ENCODE results near the gene CACNB1.

DNA sequence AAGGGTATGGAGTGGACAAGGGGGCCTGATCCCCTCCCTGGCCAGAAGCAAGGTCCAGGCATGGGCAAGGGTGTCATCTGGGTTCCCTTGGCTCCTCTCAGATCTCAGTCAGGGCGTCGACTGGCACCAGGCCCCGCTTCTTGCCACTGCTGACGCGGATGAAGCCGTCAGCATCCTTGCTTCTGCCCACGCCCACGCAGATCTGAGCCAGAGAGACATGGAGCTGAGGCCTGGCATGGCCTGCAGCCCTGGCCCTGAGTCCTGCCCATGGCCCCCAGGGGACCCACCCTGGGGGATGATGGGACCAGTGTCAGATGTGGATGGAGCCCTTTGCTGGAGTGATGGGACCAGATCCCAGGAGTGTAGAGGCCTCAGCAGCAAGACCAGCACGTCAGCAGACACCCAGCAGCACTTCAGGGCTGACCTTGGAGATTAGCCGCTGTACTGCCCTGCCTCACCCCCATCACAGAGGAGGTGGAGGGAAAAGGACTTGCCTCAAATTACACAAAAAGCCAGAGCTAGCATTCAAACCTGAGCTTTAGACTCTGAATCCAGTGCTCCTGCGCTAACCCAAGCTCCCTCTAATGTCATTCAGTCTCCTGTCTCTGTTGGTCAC is 14.8 kb upstream of the CACNB1 start:
- no peak for TF ChIP-seq POLR2A (IDR thresholded peaks at IDR 0.05)
- TF ChIP-seq, protein P1, sequence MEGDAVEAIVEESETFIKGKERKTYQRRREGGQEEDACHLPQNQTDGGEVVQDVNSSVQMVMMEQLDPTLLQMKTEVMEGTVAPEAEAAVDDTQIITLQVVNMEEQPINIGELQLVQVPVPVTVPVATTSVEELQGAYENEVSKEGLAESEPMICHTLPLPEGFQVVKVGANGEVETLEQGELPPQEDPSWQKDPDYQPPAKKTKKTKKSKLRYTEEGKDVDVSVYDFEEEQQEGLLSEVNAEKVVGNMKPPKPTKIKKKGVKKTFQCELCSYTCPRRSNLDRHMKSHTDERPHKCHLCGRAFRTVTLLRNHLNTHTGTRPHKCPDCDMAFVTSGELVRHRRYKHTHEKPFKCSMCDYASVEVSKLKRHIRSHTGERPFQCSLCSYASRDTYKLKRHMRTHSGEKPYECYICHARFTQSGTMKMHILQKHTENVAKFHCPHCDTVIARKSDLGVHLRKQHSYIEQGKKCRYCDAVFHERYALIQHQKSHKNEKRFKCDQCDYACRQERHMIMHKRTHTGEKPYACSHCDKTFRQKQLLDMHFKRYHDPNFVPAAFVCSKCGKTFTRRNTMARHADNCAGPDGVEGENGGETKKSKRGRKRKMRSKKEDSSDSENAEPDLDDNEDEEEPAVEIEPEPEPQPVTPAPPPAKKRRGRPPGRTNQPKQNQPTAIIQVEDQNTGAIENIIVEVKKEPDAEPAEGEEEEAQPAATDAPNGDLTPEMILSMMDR (IDR thresholded peaks at IDR 0.05): no peak
- no peak for TF ChIP-seq EP300 (IDR thresholded peaks at IDR 0.05)
